NCI-H1048 (cell line): ENCODE data around the gene DENND5B.
"Not testable (repeated sequence)": the region's sequence is repeated elsewhere in the genome, so short reads cannot be mapped to it uniquely, and the experiment has no call there.

Source experiments
- DNase-seq: peaks from one replicate; lab custom pipeline; 2025; lab: John Stamatoyannopoulos, UW

Gene DENND5B

DNA sequence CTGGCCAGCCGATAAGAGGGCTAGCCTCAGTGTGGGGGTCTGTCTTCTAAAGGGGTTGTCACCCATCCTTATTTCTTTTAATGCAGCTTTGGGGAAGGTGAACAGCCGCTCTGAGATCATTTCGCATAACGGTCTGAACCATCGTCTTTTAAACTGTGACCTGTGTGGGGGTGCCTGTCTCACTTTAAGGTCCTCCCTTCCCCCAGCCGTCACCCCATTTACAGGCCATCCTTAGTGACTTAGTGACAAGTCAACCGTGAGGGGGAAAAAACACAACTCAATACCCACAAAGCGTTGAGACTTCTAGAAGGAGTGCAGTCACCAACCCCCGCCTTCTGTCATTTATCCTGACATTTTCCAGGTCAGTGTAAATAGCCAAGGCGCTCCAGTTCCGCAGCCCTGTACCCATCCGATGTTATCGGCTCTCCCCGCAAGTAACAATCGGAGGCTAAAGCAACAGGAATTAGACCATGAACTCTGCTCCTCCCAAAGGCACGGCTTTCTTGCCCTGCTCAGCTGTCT lies 505 bp upstream of the DENND5B start:
- DNase-seq = no peak

DNA sequence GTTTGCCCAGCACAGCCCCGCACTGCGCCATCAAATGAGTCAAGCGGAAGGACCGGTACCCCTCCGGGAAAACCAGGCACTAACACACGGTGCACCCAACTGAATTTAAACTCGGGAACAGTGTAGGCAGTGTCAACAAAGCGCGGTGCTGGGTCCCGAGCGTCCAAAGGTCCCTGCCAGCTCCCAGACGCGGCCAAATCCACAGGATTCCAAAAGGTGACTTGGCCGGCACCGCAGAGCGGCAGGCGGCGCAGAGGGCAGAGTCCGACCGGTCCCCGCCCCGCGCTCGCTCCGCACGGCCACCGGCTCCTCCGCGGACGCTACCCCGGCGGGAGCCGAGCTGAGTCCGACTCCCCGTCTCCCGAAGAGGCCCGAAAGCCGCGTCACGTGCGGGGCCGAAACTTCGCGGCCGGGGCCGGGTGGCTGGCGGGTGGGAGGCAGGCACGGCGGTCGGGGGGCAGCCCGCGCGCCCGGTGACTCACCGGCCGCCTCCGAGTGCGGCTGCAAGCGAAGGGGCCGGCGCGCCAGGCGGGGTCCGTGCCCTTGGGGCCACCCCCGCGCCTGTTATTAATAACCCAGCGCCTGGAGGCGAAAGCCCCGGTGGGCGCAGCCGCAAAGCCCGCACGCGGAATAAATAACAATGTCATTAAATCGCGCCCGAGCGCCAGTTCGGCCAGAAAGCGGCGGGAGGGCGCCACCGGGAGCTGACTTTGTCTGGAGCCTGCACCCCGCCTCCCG lies 863 bp downstream of the DENND5B start:
- DNase-seq = no peak

DNA sequence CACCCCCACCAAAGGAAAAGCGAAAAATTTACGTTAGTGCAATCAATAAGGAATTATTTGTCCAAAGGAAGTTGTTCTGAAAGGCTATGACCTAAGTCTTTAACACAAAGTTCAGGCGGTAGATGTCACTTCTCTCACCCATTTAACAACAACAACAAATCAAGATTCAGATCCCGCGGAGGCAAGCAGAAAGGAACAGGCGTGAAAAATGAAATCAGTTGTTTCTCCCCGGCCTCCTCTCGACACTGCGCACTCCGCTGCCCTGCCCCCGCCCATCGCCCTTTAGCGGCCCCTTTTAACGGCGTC lies 1.4 kb downstream of the DENND5B start:
- DNase-seq = no peak

DNA sequence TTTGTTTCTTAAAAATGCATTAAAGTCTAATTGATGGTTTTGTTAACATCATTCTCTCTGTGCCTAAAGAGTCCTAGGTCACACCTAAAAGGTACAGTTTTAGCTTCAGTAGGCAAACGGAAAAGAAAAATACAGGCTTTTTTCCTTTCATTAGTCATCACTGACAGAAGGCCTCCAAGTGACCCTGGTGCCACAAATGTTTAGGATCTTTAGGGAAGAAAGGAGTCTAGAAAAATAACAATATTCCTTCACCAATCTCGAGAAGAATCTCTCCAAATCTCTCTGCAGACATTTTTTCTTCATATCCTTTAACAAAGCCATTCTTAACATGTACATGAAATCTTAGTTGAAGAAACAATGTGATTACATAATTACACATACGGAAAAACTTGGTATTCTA lies 2.0 kb downstream of the DENND5B start:
- DNase-seq = no peak

DNA sequence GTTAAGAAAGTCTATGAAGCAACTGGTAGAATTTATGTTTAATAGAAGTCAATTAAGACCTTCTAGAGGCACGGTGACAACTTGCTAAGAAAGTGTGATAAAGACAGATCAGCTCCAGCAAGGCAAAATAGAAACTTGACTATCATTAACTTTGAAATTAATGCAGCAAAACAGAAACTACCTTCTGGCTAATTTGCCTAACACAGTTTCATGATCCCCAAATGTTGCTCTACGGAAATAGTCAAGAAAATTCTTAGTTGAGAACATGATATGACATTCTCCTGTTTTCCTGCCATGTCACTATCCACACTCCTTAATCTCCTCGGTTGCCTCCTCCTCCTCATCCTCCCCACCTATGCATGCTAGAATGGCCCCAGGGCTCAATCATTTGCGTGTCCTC lies 4.2 kb downstream of the DENND5B start:
- DNase-seq = no peak

DNA sequence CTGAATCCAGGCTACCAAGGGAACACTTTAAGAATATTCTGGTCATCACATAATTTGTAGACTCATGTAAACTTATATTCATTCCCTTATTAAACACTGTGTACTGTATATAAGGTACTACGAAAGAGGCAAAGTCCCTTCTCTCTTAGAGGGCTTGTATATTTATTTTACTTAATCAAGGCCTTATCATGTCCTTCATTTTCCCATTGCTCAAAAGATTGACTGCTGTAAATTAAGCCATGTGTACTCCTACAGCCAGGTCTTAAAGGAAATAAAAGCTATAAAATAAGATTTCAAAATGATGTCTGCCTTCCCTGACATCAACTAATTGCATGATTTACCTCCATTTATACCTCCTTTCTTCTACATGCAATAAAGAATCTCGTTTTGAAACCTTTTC lies 5.0 kb downstream of the DENND5B start:
- DNase-seq = no peak

DNA sequence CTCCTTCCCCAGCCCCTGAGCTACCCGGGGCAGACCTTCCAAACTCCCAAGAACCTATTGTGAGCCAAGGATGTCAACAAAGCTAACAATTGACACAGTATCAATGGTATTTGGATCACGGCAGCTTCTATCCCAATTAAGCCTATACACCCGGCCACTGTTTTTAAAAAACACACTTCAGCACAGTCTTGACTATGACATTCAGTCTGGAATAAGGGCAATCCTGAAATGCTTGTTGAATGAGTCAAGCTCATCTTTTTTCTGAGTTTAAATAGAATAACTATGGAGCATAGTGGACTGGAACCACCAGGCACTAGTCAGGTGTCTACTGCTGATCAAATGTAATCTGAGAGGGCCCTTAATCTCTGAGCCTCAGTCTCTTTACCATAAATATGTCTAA lies 5.7 kb downstream of the DENND5B start:
- no peak for DNase-seq

DNA sequence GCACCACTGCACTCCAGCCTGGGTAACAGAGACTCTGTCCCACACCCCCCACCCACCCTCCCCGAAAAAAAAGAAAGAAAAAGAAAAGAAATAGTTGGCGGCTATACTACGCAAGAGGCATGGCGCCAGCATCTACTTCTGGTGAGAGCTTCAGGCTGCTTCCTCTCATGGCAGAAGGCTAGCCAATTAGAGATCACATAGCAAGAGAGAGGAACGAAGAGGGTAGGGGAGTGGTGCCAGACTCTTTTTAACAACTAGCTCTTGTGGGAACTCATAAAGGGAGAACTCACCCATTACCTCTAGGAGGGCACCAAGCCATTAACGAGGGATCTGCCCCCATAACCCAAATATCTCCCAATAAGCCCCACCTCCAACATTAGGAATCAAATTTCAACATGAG lies 6.2 kb downstream of the DENND5B start:
- no peak for DNase-seq

DNA sequence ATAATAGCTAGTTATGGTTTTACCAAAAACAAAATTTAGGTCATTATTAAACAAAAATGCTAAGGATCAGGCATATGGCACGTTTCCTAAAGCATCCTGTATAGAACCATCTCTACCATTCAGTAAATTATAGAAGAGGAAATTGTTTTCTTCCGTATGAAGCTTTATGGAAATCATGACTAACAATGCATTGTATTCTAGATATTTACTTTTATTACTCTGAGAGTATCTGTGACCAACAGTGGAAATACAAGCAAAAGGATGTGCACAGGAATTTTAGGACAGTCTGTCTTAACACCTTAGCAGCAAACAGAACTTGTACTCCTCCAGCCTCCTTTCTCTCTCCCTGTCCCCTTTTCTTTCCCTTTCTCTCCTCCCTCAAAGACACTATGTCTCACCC lies 7.1 kb downstream of the DENND5B start:
- DNase-seq = no peak

DNA sequence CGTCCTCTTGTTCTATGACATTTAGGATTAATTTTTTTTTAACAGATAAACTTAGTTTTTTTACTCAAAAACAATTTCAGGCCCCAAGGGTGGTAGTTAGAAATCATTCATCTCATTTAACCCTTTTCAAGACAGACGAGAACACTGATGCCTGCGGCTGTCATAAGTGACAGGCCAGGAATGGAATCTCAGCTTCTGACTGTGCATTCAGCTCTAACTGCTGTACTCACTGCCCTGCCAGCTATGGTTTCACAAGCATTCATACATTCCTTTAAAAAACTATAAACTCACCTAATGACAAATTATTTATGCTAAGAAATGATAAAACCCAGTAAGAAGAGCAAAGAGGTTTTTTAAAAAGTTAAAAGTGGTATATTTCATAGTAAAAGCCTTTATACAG lies 8.8 kb downstream of the DENND5B start:
- DNase-seq = no peak

DNA sequence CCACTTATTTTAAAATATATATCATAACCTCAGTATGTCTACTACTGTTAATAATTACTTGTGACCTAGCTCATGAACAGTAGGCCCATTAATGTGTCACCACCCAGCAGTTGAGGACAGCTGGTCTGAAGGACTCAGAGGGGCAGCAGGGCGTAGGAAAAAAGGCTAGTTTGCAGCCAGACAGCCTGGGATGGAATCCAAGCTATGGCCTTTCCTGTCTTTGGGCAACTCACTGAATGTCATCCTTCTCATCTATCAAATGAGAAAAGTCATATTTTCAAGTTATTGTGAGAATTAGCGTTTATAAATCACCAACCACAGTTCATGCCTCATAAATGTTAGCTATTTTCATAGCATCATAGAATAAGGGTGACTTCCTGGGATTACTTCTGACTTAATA lies 12.3 kb downstream of the DENND5B start:
- no peak for DNase-seq

DNA sequence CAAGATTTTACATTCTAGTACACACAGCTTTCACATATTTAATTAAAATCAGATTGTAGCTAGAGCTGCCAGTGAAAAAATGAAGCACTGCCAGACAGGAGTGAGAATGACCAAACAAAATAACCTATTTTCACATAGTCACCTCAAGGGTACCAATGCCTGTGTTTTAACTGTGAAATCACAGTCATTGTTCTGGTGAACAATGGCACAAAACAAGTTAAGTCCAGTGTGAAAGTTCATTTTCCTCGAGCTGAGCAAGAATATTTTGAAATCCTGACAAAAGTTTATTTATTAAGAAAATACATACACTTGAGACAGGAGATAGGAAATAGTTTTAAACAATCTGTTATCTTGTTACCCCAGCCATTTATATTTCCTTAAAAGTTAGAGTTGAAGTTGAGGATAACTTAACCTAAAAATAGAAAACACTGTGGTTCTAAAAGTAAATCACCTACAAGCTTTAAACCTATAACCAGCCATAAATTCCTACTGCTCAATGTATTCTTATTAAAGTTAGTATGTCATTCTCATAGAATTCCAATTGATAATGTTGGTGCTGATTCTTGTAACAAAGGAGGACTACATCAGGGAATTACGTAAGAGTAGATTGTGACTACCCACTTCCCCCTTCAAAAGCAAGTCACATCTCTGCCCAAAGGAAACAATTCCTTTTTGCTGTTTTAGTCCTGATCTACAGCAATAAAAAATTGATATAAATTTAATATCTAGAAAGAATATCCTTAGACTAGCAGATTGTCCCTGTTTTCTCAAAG lies 15.9 kb downstream of the DENND5B start:
- no peak for DNase-seq

DNA sequence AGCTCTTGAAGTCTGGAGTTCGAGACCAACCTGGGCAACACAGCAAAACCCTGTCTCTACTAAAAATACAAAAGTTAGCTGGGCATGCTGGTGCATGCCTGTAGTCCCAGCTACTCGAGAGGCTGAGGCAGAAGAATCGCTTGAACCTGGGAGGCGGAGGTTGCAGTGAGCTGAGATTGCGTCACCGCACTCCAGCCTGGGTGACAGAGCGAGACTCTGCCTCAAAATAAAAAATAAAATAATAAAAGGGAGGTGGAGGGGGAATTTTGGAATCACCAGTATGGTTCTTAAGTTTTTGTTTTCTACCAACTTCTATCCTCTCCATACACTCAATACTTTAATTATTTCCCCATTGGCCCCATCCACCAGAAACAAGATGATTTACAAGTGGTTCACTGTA lies 16.6 kb downstream of the DENND5B start:
- not testable (repeated sequence) for DNase-seq

DNA sequence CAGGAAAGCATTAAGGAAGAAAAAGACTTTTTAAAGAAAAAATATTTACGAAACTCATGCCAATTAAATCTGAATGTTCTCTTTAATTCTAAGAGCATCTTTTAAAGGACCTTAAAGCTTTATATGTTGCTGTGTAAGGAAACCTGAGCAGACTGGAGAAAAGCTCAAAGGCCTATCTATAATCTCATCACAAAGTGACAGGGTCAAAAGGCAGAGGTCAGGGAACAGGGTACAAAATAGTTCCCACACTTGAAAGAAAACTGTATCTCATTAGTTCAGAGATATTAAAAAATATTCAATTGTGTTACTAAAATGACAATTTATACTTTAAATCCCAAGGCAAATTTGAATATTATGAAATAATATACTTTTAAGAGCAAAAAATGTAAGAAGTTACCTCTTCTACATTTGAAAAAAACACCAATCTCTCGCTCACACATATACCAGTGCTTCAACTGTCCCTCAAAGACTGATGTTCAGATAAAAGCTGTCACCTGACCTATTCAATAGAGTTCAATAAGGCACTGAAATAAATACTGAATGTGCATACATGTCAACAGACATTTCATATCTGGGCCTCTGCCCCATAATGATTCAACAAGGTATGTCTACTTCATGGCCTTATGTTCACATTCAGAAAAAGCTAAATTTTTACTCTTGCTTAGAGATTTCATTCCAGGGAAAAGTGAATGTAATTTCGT lies 17.9 kb downstream of the DENND5B start:
- no peak for DNase-seq

DNA sequence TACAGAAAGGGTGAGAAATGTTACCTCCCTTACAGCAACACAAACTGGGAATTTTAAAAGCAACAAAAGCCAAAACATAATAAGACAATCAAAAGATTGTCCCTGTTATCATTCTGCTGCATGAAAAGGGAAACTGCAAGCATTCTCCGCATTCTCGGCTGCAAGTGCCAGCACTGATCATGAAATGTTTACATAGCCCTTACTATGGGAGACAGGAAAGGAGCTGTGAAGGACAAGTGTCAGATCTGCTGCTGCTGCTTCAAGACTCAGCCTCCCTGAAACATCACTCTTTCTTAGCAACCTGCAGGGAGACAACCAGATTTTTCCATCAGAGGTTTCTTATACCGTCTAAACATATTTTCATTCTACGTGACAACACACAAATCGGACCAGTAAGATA lies 20.1 kb downstream of the DENND5B start:
- no peak for DNase-seq

DNA sequence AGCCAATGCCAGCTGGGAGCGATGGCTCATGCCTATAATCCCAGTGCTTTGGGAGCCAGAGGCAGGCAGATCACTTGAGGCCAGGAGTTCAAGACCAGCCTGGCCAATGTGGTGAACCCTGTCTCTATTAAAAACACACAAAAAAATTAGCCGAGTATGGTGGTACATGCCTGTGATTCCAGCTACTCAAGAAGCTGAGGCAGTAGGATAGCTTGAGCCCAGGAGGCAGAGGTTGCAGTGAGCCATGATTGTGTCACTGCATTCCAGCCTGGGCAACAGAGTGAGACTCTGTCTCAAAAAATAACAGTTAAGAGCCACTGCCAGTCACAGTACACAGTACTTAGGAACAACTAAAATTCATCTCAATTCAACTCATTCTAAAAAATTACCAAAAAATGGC lies 21.4 kb downstream of the DENND5B start:
- DNase-seq = not testable (repeated sequence)

DNA sequence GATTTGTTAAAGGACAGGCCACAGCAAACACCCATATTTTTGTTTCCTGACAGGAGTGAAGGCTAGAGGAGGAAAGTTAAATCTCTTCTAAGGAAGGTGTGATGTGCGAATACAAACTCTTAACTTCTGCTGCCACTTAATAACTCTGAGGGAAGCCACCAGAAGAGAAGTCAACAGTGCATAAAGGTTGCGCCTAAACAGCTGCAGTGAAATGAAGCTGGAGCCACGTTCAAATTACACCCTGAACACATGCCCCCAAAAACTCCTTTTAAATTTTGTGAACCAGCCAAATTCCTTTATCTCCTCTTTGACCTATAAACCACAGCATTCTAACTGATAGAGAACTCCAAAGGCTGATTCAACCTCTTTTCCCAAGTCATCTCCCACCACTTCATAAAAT lies 22.4 kb downstream of the DENND5B start:
- no peak for DNase-seq

DNA sequence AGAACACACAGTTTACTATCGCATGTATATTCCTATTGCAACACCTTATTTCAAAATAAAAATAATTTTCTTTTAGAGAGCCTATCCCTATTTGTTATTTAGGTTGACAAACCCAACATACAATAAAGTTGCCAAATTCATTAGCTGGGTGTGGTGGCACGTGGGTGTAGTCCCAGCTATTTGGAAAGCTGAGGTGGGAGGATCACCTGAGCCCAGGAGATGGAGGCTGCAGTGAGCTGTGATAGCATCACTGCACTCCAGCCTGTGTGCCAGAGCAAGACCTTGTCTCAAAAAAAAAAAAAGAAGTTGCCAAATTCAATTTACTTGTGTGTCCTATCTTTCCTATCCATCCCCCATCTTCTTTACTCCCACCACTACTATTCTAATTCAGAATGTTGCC lies 23.9 kb downstream of the DENND5B start:
- no peak for DNase-seq

DNA sequence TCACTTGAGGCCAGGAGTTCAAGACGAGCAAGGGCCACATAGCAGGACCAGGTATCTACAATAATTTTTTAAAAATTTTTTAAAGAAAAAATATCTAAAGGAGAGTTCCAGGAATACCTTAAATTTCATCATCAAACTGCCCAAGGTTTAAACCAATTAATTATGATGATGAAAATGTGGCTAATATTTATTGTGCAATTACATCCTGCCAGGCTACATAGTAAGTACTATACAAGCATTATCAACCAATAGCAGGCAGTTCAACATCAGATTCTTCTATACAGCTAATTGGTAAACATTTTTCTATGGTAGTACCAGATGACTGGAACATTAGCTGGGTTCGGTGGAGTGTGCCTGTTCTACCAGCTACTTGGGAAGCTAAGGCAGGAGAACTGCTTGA lies 24.4 kb downstream of the DENND5B start:
- no peak for DNase-seq

DNA sequence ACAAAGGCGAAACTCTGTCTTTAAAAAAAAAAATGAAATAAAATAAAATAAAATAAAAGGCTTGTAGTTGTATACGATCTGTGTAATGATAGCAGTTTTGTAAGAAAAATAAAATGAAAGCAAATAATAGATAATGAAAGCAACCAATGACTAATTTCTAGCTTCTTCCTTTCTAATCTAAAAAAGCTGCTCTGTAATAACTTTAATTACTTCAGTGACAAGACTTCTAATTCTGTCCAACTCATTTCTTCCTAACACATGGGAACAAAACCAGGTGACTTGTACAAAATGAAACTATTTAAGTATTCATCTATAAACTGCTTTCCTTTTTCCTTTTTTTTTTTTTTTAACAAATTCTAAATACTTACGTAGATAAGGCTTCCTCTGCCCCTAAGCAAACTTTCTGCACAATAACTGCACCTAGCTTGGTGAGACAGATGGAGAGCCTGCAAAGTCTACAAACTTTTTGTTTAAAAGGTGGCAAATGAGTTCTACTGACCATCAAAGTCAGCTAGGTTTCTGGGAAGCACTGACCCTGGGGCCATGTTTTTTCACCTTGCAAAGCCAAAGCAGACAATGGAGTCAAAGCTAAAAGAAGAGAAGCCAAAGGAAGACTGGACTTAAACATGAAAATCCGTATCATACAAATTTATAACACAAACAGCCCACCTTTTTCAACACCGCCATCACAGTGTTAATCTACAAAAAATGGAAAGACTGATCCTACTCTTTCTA lies 28.2 kb downstream of the DENND5B start:
- no peak for DNase-seq

DNA sequence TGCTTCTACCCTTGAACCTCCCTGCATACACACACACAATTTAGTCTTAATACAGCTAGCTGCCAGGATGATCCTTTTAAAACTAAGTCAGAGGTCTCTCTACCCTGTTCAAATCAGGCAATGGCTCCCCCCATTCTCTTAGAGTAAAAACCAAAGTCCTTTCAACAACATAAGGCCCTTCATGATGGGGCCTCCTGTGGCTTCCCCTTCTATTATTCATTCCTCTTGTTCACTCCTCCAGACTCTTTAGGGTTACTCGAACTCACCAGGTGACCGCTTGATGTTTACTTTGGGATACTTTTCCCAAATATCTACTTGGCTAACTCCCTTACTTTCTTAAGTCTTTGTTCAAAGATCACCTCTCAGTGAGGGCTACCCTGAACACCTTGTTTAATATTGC lies 30.4 kb downstream of the DENND5B start:
- no peak for DNase-seq

DNA sequence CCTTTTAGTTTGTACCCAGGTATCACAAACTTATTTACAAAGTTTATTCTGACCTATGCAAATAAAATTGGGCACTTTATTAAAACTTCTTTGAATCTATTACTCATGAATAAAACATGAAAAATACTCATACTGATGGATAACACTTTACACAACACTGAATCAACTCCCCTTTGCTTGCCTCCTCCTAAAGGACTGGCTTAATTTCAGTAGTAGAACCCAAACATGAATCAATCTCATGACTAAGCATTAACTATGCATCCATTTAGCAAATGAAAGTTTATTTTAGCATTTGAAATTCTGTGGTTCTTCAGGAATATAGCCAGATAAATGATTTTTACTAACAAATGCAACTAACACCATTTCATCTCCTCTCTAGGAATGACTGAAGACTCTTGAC lies 32.4 kb downstream of the DENND5B start:
- DNase-seq = no peak
